SK-N-SH (cell line): Measurements from ENCODE around the gene OR4D11. TPM values are rescaled to one million over a fixed set of nuclear protein-coding genes. Genes with fewer than 3 reads are reported as not detected.

ENCODE experiments used
- CTCF ChIA-PET: fragments of 300-600, 350-600 bp; formaldehyde crosslinking; extraction: SDS; loops from one replicate; lab custom pipeline; 2021; lab: Yijun Ruan, JAX
- POLR2A ChIA-PET: fragments of 350-600 bp; sonication (Branson Sonifier 250); formaldehyde crosslinking; extraction: SDS; loops from one replicate; lab custom pipeline; 2020; ENCODE audit warnings: antibody characterized with exemption, inconsistent platforms; lab: Yijun Ruan, JAX
- DNase-seq: peaks from one replicate; pipeline ENCODE4 v3.0.0; 2012
- H2AFZ ChIP-seq: fragments of 200-600 bp; sonication (generic); 2 replicates; pipeline ENCODE4 v1.8.1; 2016; ENCODE audit warnings: antibody characterized with exemption, mild to moderate bottlenecking, low read depth
- H3F3A ChIP-seq: fragments of 200-600 bp; sonication (generic); replicated peaks from 2 replicates; pipeline ENCODE3; 2016; ENCODE audit warnings: antibody characterized with exemption, mild to moderate bottlenecking; ENCODE audit not compliant: insufficient read depth
- H3K27ac ChIP-seq, 2 experiments: fragments of 200-500 bp in 1 of 2; fragments of 200-600 bp in 1 of 2; sonication (Bioruptor generic) in 1 of 2; sonication (generic), shearing (Covaris generic) in 1 of 2; 2 replicates each; pipeline versions ENCODE4 v1.5.1 to v1.6.1; 2014 to 2016; ENCODE audit warnings: low read depth in 2 of 2, inconsistent platforms in 1 of 2, low read length in 1 of 2, mild to moderate bottlenecking in 1 of 2, mixed read lengths in 1 of 2
- H3K27me3 ChIP-seq: fragments of 200-600 bp; sonication (generic), shearing (Covaris generic); 2 replicates; pipeline ENCODE4 v1.6.1; 2016; ENCODE audit warnings: mixed run types; ENCODE audit not compliant: insufficient read depth
- H3K36me3 ChIP-seq, 2 experiments: fragments of 200-500 bp in 1 of 2; fragments of 200-600 bp in 1 of 2; sonication (Bioruptor generic) in 1 of 2; sonication (generic) in 1 of 2; replicated peaks in 1 of 2; 2 replicates each; pipeline versions ENCODE3 to v1.5.1; 2014 to 2016; ENCODE audit warnings: low read length in 1 of 2, mild to moderate bottlenecking in 1 of 2; ENCODE audit not compliant: insufficient read depth in 2 of 2, control insufficient read depth in 1 of 2
- H3K4me1 ChIP-seq, 2 experiments: fragments of 200-500 bp in 1 of 2; fragments of 200-600 bp in 1 of 2; sonication (Bioruptor generic) in 1 of 2; sonication (generic), shearing (Covaris generic) in 1 of 2; 2 replicates each; pipeline versions ENCODE4 v1.5.1 to v1.6.1; 2014 to 2016; ENCODE audit warnings: low read depth in 1 of 2, low read length in 1 of 2, mixed run types in 1 of 2; ENCODE audit not compliant: insufficient read depth in 2 of 2, control insufficient read depth in 1 of 2
- H3K4me2 ChIP-seq: fragments of 200-600 bp; sonication (generic), shearing (Covaris generic); 2 replicates; pipeline ENCODE4 v1.6.1; 2017; ENCODE audit warnings: mixed run types
- H3K4me3 ChIP-seq, 2 experiments: fragments of 200-500 bp in 1 of 2; fragments of 200-600 bp in 1 of 2; sonication (Bioruptor generic) in 1 of 2; sonication (generic), shearing (Covaris generic) in 1 of 2; 2 replicates each; pipeline versions ENCODE4 v1.5.1 to v1.8.1; 2014 to 2016; ENCODE audit warnings: low read depth in 2 of 2, inconsistent platforms in 1 of 2, low read length in 1 of 2, mild to moderate bottlenecking in 1 of 2, mixed read lengths in 1 of 2, moderate library complexity in 1 of 2
- H3K79me2 ChIP-seq: fragments of 200-600 bp; sonication (generic); 2 replicates; pipeline ENCODE4 v1.8.1; 2017; ENCODE audit warnings: mild to moderate bottlenecking; ENCODE audit not compliant: insufficient read depth
- H3K9ac ChIP-seq: fragments of 200-600 bp; sonication (generic); 2 replicates; pipeline ENCODE4 v1.6.1; 2017; ENCODE audit warnings: mixed run types
- H3K9me2 ChIP-seq: fragments of 200-600 bp; sonication (generic); 2 replicates; pipeline ENCODE4 v1.6.1; 2017; ENCODE audit warnings: mixed run types
- H3K9me3 ChIP-seq: fragments of 200-600 bp; sonication (generic); 2 replicates; pipeline ENCODE4 v1.6.1; 2017; ENCODE audit warnings: mixed run types, mild to moderate bottlenecking, moderate library complexity
- H4K20me1 ChIP-seq: fragments of 200-600 bp; sonication (generic); 2 replicates; pipeline ENCODE4 v1.6.1; 2017; ENCODE audit warnings: mild to moderate bottlenecking, mixed run types; ENCODE audit not compliant: insufficient read depth
- CTCF ChIP-seq: fragments of 200-600 bp; sonication (generic); IDR thresholded peaks from 2 replicates; pipeline ENCODE4 v1.6.1; 2017; ENCODE audit warnings: antibody characterized with exemption, mild to moderate bottlenecking, moderate library complexity
- EZH2phosphoT487 ChIP-seq: fragments of 200-600 bp; sonication (generic); IDR thresholded peaks from 2 replicates; pipeline ENCODE4 v1.6.1; 2017; ENCODE audit warnings: low read depth, mixed run types, mild to moderate bottlenecking, antibody characterized with exemption, moderate library complexity, borderline replicate concordance
- FOSL2 ChIP-seq: IDR thresholded peaks from 2 replicates; pipeline ENCODE4 v1.4.0; 2012; ENCODE audit warnings: low read depth, mild to moderate bottlenecking, moderate library complexity, borderline replicate concordance
- FOXJ3 ChIP-seq: sonication (generic); formaldehyde crosslinking; IDR thresholded peaks from 2 replicates; pipeline ENCODE4 v1.5.1; 2020; ENCODE audit warnings: mild to moderate bottlenecking, missing genetic modification reagents
- GABPA ChIP-seq: IDR thresholded peaks from 2 replicates; pipeline ENCODE4 v1.4.0; 2012; ENCODE audit warnings: low read depth, mild to moderate bottlenecking
- GATA2 ChIP-seq: sonication (generic); formaldehyde crosslinking; IDR thresholded peaks from 2 replicates; pipeline ENCODE4 v1.5.0; 2020; ENCODE audit warnings: mild to moderate bottlenecking, missing genetic modification reagents
- PBX3 ChIP-seq: IDR thresholded peaks from 2 replicates; pipeline ENCODE4; 2012
- RCOR1 ChIP-seq: fragments of 150-350 bp; IDR thresholded peaks from 2 replicates; pipeline ENCODE4 v1.6.1; 2017; ENCODE audit warnings: antibody characterized with exemption, low read length
- SIN3A ChIP-seq: IDR thresholded peaks from 2 replicates; pipeline ENCODE4 v1.6.1; 2012; ENCODE audit warnings: low read depth, mild to moderate bottlenecking, low read length, moderate library complexity, borderline replicate concordance
- SMC3 ChIP-seq: IDR thresholded peaks from 2 replicates; pipeline ENCODE4 v1.6.1; 2012; ENCODE audit warnings: low read depth, low read length, improper control_type of control experiment
- TAF1 ChIP-seq: IDR thresholded peaks from 2 replicates; pipeline ENCODE4 v1.6.1; 2012; ENCODE audit warnings: low read depth, mild to moderate bottlenecking, low read length, moderate library complexity, borderline replicate concordance
- YY1 ChIP-seq: IDR thresholded peaks from 2 replicates; pipeline ENCODE4 v1.4.0; 2012; ENCODE audit warnings: low read depth, mild to moderate bottlenecking
- ZBTB33 ChIP-seq: IDR thresholded peaks from 2 replicates; pipeline ENCODE4 v1.4.0; 2012; ENCODE audit warnings: low read depth, borderline replicate concordance
- WGBS: methylation state at CpG from one replicate; pipeline ENCODE4 v1.1.6; 2017; ENCODE audit warnings: low lambda C conversion rate; 5-methylcytosine and 5-hydroxymethylcytosine counted together
- polyA plus RNA-seq, 3 experiments: library from polyadenylated mRNA; depleted of rRNA; stranded (reverse); fragments of >200 nt; gene quantifications; 2 replicates each; pipeline ENCODE4 v1.2.3, GENCODE V29; 2012

Gene OR4D11
- polyA plus RNA-seq, 1 of the 3 experiments (the other 2 are of a cell fraction), result not detected

GRCh38 chr11:59532620-59533019, 29.2 kb downstream of the OR4D11 start:
- Histone ChIP-seq H3K36me3 (no peaks in the 10 kb centered on the region), H3K4me1 (no peaks in the 10 kb centered on the region), H3K27me3 (no peaks in the 10 kb centered on the region), H3K9me3 (no peaks in the 10 kb centered on the region), H3K27ac (no peak overlapping the region), H3K79me2 (no peaks in the 10 kb centered on the region), H3K4me2 (no peak overlapping the region), H3K9me2 (no peaks in the 10 kb centered on the region), H2AFZ (no peak overlapping the region), H4K20me1 (no peaks in the 10 kb centered on the region), H3F3A (peaks cover 11% of the 10 kb centered on the region), H3K4me3 (no peak overlapping the region), H3K9ac (no peak overlapping the region)
- ChIA-PET POLR2A (no interaction called here), CTCF (no interaction called here)
- TF ChIP-seq SMC3 (no peak), GATA2 (no peak), TAF1 (no peak), CTCF (no peak), FOXJ3 (no peak), SIN3A (no peak), YY1 (no peak), PBX3 (no peak), FOSL2 (no peak), GABPA (no peak), ZBTB33 (no peak), EZH2phosphoT487 (no peak)
- no peak for DNase-seq
- 38% methylated on average over 2 of the region's 2 CpGs for WGBS

GRCh38 chr11:59534676-59535075, 31.3 kb downstream of the OR4D11 start:
- TF ChIP-seq YY1, result no peak
- TF ChIP-seq RCOR1, result no peak
- no peaks in the 10 kb centered on the region for H3K9me2 ChIP-seq
- POLR2A ChIA-PET, result no interaction called here
- H4K20me1 ChIP-seq, result no peaks in the 10 kb centered on the region
- H3K4me2 ChIP-seq, result no peak overlapping the region
- CTCF ChIA-PET, result interaction anchor here (2.3 kb wide), 1 partner anchor 146 kb away, joined by 8 read pairs; no protein-coding TSS in a partner anchor
- H3K27me3 ChIP-seq, result no peaks in the 10 kb centered on the region
- H3K79me2 ChIP-seq, result no peaks in the 10 kb centered on the region
- peaks cover 16% of the 10 kb centered on the region for H3F3A ChIP-seq
- no peak for DNase-seq
- no peaks in the 10 kb centered on the region for H3K4me1 ChIP-seq
- no peak overlapping the region for H3K9ac ChIP-seq
- no peaks in the 10 kb centered on the region for H3K36me3 ChIP-seq
- no peaks in the 10 kb centered on the region for H3K9me3 ChIP-seq
- no peak overlapping the region for H2AFZ ChIP-seq
- no peak overlapping the region for H3K4me3 ChIP-seq
- no peak overlapping the region for H3K27ac ChIP-seq
- WGBS, result 47% methylated on average over 1 of the region's 1 CpG
